HEK293T (cell line): ENCODE data around the gene PKD1L1.

ENCODE experiments used
- ARNT ChIP-seq: fragments of 450-650 bp; IDR thresholded peaks from 2 replicates; pipeline ENCODE4 v1.6.1; 2017; ENCODE audit warnings: mild to moderate bottlenecking
- BHLHE40 ChIP-seq: fragments of 450-650 bp; IDR thresholded peaks from 2 replicates; pipeline ENCODE4 v1.6.1; 2016; ENCODE audit warnings: mild to moderate bottlenecking, moderate library complexity, borderline replicate concordance
- CTBP1 ChIP-seq: fragments of 450-650 bp; IDR thresholded peaks from 2 replicates; pipeline ENCODE4 v1.6.1; 2016; ENCODE audit warnings: borderline replicate concordance
- ELF4 ChIP-seq: fragments of 450-650 bp; IDR thresholded peaks from 2 replicates; pipeline ENCODE4 v1.6.1; 2017; ENCODE audit warnings: antibody characterized with exemption
- FOXA1 ChIP-seq: fragments of 450-650 bp; IDR thresholded peaks from 2 replicates; pipeline ENCODE4 v1.6.1; 2016; ENCODE audit warnings: mild to moderate bottlenecking
- FOXM1 ChIP-seq: fragments of 450-650 bp; IDR thresholded peaks from 2 replicates; pipeline ENCODE4 v1.6.1; 2017; ENCODE audit warnings: mild to moderate bottlenecking, borderline replicate concordance
- LEF1 ChIP-seq: fragments of 450-650 bp; IDR thresholded peaks from 2 replicates; pipeline ENCODE4 v1.6.1; 2017; ENCODE audit warnings: mild to moderate bottlenecking, borderline replicate concordance
- NFRKB ChIP-seq: fragments of 450-650 bp; IDR thresholded peaks from 2 replicates; pipeline ENCODE4 v1.6.1; 2016; ENCODE audit warnings: mild to moderate bottlenecking, moderate library complexity
- SUZ12 ChIP-seq: fragments of 450-650 bp; IDR thresholded peaks from 2 replicates; pipeline ENCODE4 v1.6.1; 2016; ENCODE audit warnings: mild to moderate bottlenecking
- TARDBP ChIP-seq: fragments of 450-650 bp; IDR thresholded peaks from 2 replicates; pipeline ENCODE4 v1.6.1; 2016
- TF ChIP-seq, protein P1 (sequence below): fragments of 450-650 bp; IDR thresholded peaks from 2 replicates; pipeline ENCODE4 v1.6.1; 2016

DNA sequence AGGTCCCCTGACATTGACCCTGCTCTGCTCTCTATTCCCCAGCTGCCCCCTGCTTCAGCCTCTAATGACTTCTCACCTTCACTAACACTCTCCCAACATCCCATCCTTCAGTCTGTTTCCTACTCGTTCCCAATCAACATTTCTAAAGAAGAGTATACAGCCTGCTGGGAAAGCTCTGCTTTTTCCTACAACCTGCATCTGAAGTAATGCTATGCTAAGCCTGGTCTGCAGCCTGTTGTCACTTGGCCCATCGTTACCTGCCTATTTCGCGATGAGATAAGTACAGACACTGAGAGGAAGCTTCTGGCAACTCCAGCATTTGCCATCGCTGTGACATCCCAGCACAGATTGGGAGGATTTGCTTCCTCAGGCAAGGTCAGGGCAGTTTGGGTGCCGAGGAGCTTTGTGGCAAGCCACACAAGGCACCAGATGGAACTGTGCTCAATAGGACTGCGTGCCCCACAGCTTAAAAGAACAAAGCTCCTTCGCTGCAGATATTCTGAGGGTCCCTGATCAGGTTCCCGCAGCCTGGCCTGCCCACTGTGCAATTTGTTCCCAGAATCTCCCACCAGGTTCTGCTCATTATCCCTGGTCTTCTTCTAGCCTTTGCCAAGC lies 51.4 kb downstream of the PKD1L1 start:
- TF ChIP-seq FOXM1 (no peak), FOXA1 (no peak), NFRKB (no peak), CTBP1 (no peak), ARNT (no peak), BHLHE40 (no peak), SUZ12 (no peak), TARDBP (no peak), LEF1 (no peak), ELF4 (no peak)
- TF ChIP-seq, protein P1, sequence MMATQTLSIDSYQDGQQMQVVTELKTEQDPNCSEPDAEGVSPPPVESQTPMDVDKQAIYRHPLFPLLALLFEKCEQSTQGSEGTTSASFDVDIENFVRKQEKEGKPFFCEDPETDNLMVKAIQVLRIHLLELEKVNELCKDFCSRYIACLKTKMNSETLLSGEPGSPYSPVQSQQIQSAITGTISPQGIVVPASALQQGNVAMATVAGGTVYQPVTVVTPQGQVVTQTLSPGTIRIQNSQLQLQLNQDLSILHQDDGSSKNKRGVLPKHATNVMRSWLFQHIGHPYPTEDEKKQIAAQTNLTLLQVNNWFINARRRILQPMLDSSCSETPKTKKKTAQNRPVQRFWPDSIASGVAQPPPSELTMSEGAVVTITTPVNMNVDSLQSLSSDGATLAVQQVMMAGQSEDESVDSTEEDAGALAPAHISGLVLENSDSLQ, result no peak
